Smooth muscle cell (in vitro differentiated cells): ENCODE measurements around the gene OR13C8. TPM values are rescaled to one million over a fixed set of nuclear protein-coding genes. Genes with fewer than 3 reads are reported as not detected.
"Not testable (repeated sequence)": the region's sequence is repeated elsewhere in the genome, so short reads cannot be mapped to it uniquely, and the experiment has no call there.

ENCODE experiments used
- DNase-seq: peaks from one replicate; lab custom pipeline; 2025; ENCODE audit not compliant: unreplicated experiment; lab: John Stamatoyannopoulos, UW
- H2AFZ ChIP-seq: fragments of 200-600 bp; sonication (generic); 2 replicates; pipeline ENCODE4 v1.6.0; 2016; ENCODE audit warnings: antibody characterized with exemption, low read depth, mild to moderate bottlenecking
- H3F3A ChIP-seq: fragments of 200-600 bp; sonication (generic); 2 replicates; pipeline ENCODE4 v1.6.0; 2017; ENCODE audit warnings: antibody characterized with exemption, low read depth
- H3K27ac ChIP-seq: fragments of 200-600 bp; sonication (generic); 2 replicates; pipeline ENCODE4 v1.5.1; 2016; ENCODE audit warnings: low read depth, mild to moderate bottlenecking
- H3K27me3 ChIP-seq: fragments of 200-600 bp; sonication (generic); 2 replicates; pipeline ENCODE4 v1.6.1; 2016; ENCODE audit warnings: low read depth, mild to moderate bottlenecking
- H3K36me3 ChIP-seq: fragments of 200-600 bp; sonication (generic); 2 replicates; pipeline ENCODE4 v1.5.1; 2016; ENCODE audit warnings: low read depth
- H3K4me1 ChIP-seq: fragments of 200-600 bp; sonication (generic); 2 replicates; pipeline ENCODE4 v1.5.1; 2016; ENCODE audit warnings: low read depth
- H3K4me2 ChIP-seq: fragments of 200-600 bp; sonication (generic); 2 replicates; pipeline ENCODE4 v1.6.0; 2016; ENCODE audit warnings: mild to moderate bottlenecking
- H3K4me3 ChIP-seq: fragments of 200-600 bp; sonication (generic); 2 replicates; pipeline ENCODE4 v1.5.1; 2016; ENCODE audit warnings: mild to moderate bottlenecking
- H3K79me2 ChIP-seq: fragments of 200-600 bp; sonication (generic); 2 replicates; pipeline ENCODE4 v1.6.0; 2016; ENCODE audit warnings: low read depth, mild to moderate bottlenecking
- H3K9ac ChIP-seq: fragments of 200-600 bp; sonication (generic); 2 replicates; pipeline ENCODE4 v1.6.0; 2016; ENCODE audit warnings: low read depth
- H3K9me3 ChIP-seq: fragments of 200-600 bp; sonication (generic); replicated peaks from 2 replicates; pipeline ENCODE4 v1.5.1; 2016; ENCODE audit warnings: low read depth
- H4K20me1 ChIP-seq: fragments of 200-600 bp; sonication (generic); 2 replicates; pipeline ENCODE4 v1.6.0; 2016; ENCODE audit warnings: low read depth
- CTCF ChIP-seq: fragments of 200-600 bp; sonication (generic); IDR thresholded peaks from 2 replicates; pipeline ENCODE4 v1.5.1; 2017; ENCODE audit warnings: borderline replicate concordance, mild to moderate bottlenecking, antibody characterized with exemption; ENCODE audit not compliant: insufficient read depth, poor library complexity, severe bottlenecking
- WGBS: methylation state at CpG from one replicate; pipeline ENCODE4 v1.1.7; 2016; ENCODE audit warnings: low lambda C conversion rate; 5-methylcytosine and 5-hydroxymethylcytosine counted together
- polyA plus RNA-seq: library from polyadenylated mRNA; unstranded; fragments of >200 nt; fragmentation: Nextera tagmentation; extraction: Ambion mirVana; gene quantifications from 2 replicates; pipeline ENCODE4 v1.2.1, GENCODE V29; 2016
- total RNA-seq: library from RNA; depleted of rRNA; stranded (reverse); fragments of >200 nt; gene quantifications from 2 replicates; pipeline ENCODE4 v1.2.3, GENCODE V29; 2014

OR13C8 gene
- not detected in 2 replicates for total RNA-seq
- not detected in 2 replicates for polyA plus RNA-seq

- Histone ChIP-seq H3K4me2 (no peak within 1 kb of the TSS), H3K9ac (no peak within 1 kb of the TSS), H3K27ac (no peak within 1 kb of the TSS), H3K27me3 (no peaks in the 10 kb centered on the region), H3K9me3 (no peaks in the 10 kb centered on the region), H2AFZ (no peak within 1 kb of the TSS), H3K36me3 (no peaks in the 10 kb centered on the region), H4K20me1 (no peaks in the 10 kb centered on the region), H3F3A (no peaks in the 10 kb centered on the region), H3K4me1 (peaks cover 4% of the 10 kb centered on the region), H3K4me3 (no peak within 1 kb of the TSS), H3K79me2 (no peaks in the 10 kb centered on the region)
- 88% methylated on average over 4 of the region's 4 CpGs for WGBS
- no peak for DNase-seq
- TF ChIP-seq CTCF, result no peak
These were observed at the start of gene OR13C8 for GRCh38 chr9:104568868-104569267. Gene OR13C8, plus strand, starts transcription at chr9:104569168. Its CDS starts 0 bp downstream, at chr9:104569168.

GRCh38 chr9:104520241-104520640, 48.7 kb upstream of the OR13C8 start:
- H3K27ac ChIP-seq, result not testable (repeated sequence)
- WGBS, result 85% methylated on average over 10 of the region's 10 CpGs

GRCh38 chr9:104527109-104527508, 41.9 kb upstream of the OR13C8 start, which contains the start of gene OR13C4:
Gene OR13C4, minus strand, starts transcription at chr9:104527209. Its CDS starts 0 bp downstream, at chr9:104527209.
- H2AFZ ChIP-seq, result no peak within 1 kb of the TSS
- no peak within 1 kb of the TSS for H3K27ac ChIP-seq
- H3K79me2 ChIP-seq, result no peaks in the 10 kb centered on the region
- H3K9me3 ChIP-seq, result no peaks in the 10 kb centered on the region
- no peak within 1 kb of the TSS for H3K4me2 ChIP-seq
- no peaks in the 10 kb centered on the region for H4K20me1 ChIP-seq
- DNase-seq, result no peak
- no peaks in the 10 kb centered on the region for H3K4me1 ChIP-seq
- no peak within 1 kb of the TSS for H3K4me3 ChIP-seq
- H3K9ac ChIP-seq, result no peak within 1 kb of the TSS
- H3F3A ChIP-seq, result no peaks in the 10 kb centered on the region
- no peaks in the 10 kb centered on the region for H3K36me3 ChIP-seq
- H3K27me3 ChIP-seq, result no peaks in the 10 kb centered on the region
- no peak for TF ChIP-seq CTCF

More at GRCh38 chr9:104520241-104520640, 48.7 kb upstream of the OR13C8 start:
- H3K27me3 ChIP-seq, H4K20me1 ChIP-seq, H3K4me2 ChIP-seq, DNase-seq, H3K36me3 ChIP-seq, H2AFZ ChIP-seq, H3K79me2 ChIP-seq, H3K9ac ChIP-seq, H3K9me3 ChIP-seq, H3F3A ChIP-seq, H3K4me1 ChIP-seq, H3K4me3 ChIP-seq: not testable (repeated sequence)

GRCh38 chr9:104536756-104537155, 32.2 kb upstream of the OR13C8 start, which contains the start of gene OR13C3:
Gene OR13C3, minus strand, starts transcription at chr9:104536856. Its CDS starts 133 bp downstream, at chr9:104536723.
- Histone ChIP-seq H3K4me2 (no peak within 1 kb of the TSS), H3K9ac (no peak within 1 kb of the TSS), H2AFZ (no peak within 1 kb of the TSS), H3F3A (no peaks in the 10 kb centered on the region), H4K20me1 (no peaks in the 10 kb centered on the region), H3K27ac (no peak within 1 kb of the TSS), H3K79me2 (no peaks in the 10 kb centered on the region), H3K4me1 (no peaks in the 10 kb centered on the region), H3K9me3 (no peaks in the 10 kb centered on the region), H3K36me3 (no peaks in the 10 kb centered on the region), H3K4me3 (no peak within 1 kb of the TSS), H3K27me3 (no peaks in the 10 kb centered on the region)
- WGBS, result 93% methylated on average over 5 of the region's 5 CpGs
- DNase-seq, result no peak
- no peak for TF ChIP-seq CTCF
